Ureter (tissue), 1 donor: ENCODE measurements around the gene KTN1. TPM values are rescaled to one million over a fixed set of nuclear protein-coding genes. Genes with fewer than 3 reads are reported as not detected.

Source experiments
- DNase-seq: peaks from one replicate; pipeline ENCODE4 v3.0.0-alpha.2; 2020; ENCODE audit warnings: low spot score
- total RNA-seq: library from RNA; stranded (reverse); gene quantifications from one replicate; pipeline ENCODE4 v1.2.4, GENCODE V29; 2023
- donor health status: DM: yes; HTN: yes; CAD: no.

Gene KTN1
- total RNA-seq, 1 donor from 2014 or later, result 226 TPM

DNA sequence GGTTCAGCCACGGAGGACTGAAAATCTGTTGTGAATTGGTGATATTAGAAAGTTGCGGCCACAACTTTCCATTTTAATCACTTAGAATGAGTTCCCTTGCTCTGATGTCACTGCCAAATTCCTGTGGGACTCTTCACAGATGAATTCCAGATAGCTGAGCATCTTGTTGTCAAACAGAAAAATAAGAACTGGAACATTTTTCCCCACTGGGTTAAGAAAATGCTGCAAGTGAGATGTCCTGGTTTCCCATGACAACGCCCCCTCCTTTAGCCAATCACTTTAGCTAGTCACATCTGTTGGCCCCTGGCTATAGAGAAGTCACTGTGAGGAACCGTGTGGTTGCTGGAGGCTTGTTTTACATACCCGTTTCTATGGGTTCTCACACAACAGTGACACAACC lies 135.9 kb downstream of the KTN1 start:
- DNase-seq, result no peak

GRCh38 chr14:55717621-55718020 lies 137.6 kb downstream of the KTN1 start:
- no peak for DNase-seq

- DNase-seq, result no peak
Observed at GRCh38 chr14:55718551-55718950, 138.5 kb downstream of the KTN1 start.

DNA sequence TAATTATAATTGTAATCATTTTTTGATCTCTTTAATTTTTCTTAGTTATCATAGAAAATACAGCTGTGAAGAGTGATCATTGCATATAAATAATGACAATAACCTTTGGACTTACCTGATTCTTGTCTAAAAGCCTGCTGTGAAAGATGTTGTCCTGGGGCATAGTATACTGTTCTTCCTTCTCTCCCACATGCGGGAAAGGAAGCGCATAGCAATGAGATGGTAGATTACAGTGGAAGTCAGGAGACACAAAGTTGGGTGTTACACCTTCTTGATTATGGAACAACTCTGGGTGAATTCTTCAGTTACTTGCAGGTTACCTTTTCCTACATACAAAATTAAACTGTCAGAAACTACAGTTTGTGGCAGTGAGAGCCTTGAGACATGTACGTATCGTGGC lies 140.8 kb downstream of the KTN1 start:
- DNase-seq, result no peak

GRCh38 chr14:55721353-55721752 lies 141.3 kb downstream of the KTN1 start:
- DNase-seq, result no peak

- no peak for DNase-seq
Observed at GRCh38 chr14:55722054-55722453, 142.0 kb downstream of the KTN1 start.

DNA sequence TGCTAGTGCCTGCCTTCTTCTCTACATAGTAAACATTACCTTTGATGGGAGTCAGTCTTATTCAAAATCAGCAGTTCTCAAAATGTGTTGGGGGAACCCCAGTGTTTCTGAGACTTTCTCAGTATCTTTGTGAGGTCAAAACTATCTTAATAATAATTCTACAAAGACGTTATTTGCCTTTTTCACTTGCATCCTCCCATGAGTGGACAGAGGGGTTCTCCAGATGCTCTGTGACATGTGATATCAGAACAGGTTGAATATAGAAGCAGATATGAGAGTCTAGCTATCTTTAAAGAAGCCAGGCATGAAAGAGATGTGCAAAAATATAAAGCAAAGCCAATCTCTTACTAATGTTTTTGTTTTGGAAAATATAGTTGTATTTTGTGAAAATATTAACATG lies 144.7 kb downstream of the KTN1 start:
- no peak for DNase-seq

GRCh38 chr14:55730592-55731310 lies 150.7 kb downstream of the KTN1 start:
- no peak for DNase-seq

DNA sequence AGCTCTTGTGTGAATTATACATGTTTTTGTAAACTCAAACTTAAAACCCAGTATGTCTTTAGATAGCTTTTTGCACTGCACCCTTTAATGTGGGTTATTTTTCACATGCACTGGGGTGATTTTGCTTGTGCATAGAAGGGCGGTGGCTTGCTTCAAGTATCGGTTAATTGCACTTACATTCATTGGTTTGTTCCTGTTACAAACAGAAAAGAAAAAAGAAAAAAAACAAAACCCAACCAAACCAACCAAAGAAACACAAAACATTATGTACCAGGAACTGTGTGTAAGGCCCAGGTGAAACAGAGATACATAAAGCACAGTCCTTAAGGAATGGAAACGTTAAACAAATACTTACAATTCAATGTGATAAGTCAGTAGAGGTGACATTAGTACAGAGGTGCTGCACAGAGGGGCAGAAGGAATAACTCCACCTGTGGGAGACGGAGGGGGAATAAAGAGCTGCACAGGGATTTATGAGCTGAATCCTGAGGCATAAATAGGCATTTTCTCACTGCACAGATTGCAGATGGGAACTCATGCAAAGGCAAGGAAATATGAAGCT lies 151.4 kb downstream of the KTN1 start:
- no peak for DNase-seq

GRCh38 chr14:55731881-55732498 lies 152.0 kb downstream of the KTN1 start:
- DNase-seq, result peak; percentile 51

DNA sequence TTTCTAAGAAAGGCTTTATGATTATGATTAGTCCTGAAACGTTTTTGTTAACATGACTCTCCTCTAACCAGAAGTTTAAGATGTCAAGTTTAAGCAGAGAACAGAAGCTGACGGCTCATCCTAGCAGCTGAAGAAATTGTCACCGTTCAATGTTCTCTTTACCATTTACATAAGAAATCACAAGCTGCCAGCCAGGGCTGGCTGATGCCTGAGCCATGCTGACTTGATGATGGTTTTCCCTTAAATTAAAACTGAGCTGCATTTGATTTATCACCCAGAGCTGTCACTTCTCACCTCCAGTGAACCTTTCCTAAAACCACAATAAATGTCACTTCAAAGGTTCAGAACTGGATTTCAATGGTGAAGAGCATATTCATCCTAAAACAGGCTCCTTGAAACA lies 153.6 kb downstream of the KTN1 start:
- DNase-seq, result no peak

Other genes with a start within 250 kb of the KTN1 start
- 12.2 TPM for gene ATG14, start 168.4 kb upstream of the KTN1 start, total RNA-seq
- gene TBPL2, start 139.6 kb upstream of the KTN1 start, total RNA-seq, result not detected